Activated CD4-positive, alpha-beta memory T cell treated with anti-CD3 and anti-CD28 coated beads for 36 hours (primary cell): ENCODE results near the gene SLC2A4. TPM values are rescaled to one million over a fixed set of nuclear protein-coding genes. Genes with fewer than 3 reads are reported as not detected.
"Not testable (repeated sequence)": the region's sequence is repeated elsewhere in the genome, so short reads cannot be mapped to it uniquely, and the experiment has no call there.

ENCODE experiments used
- CTCF ChIA-PET: fragments of 350-600 bp; sonication (Branson Sonifier 250); formaldehyde crosslinking; loops from one replicate; lab custom pipeline; 2021; ENCODE audit warnings: antibody characterized with exemption, inconsistent platforms; lab: Charles Lee
- POLR2A ChIA-PET: fragments of 350-600 bp; sonication (Branson Sonifier 250); formaldehyde crosslinking; loops from one replicate; lab custom pipeline; 2021; ENCODE audit warnings: antibody characterized with exemption; lab: Charles Lee
- DNase-seq: peaks from one replicate; pipeline ENCODE4 v3.0.0-alpha.2; 2020
- H3K27ac Mint-ChIP-seq: one replicate; pipeline ENCODE4 v1.8.0; 2021; ENCODE audit warnings: mixed read lengths
- H3K27me3 Mint-ChIP-seq: one replicate; pipeline ENCODE4 v1.8.0; 2021; ENCODE audit warnings: mixed read lengths
- H3K36me3 Mint-ChIP-seq: one replicate; pipeline ENCODE4 v1.8.0; 2021; ENCODE audit warnings: mixed read lengths
- H3K4me1 Mint-ChIP-seq: one replicate; pipeline ENCODE4 v1.8.0; 2021; ENCODE audit warnings: low read depth, mixed read lengths
- H3K4me3 Mint-ChIP-seq: one replicate; pipeline ENCODE4 v1.8.0; 2021; ENCODE audit warnings: mild to moderate bottlenecking, mixed read lengths
- H3K9me3 Mint-ChIP-seq: one replicate; pipeline ENCODE4 v1.8.0; 2021; ENCODE audit warnings: mixed read lengths
- intact Hi-C: fragments of 100-400 bp; cut with micrococcal nuclease; formaldehyde crosslinking; loops from one replicate; pipeline ENCODE4 v1.15.1; 2023
- total RNA-seq, 2 experiments: library from RNA; stranded (reverse); gene quantifications; one replicate each; pipeline ENCODE4 v1.2.3, GENCODE V29; 2021

SLC2A4 gene
- total RNA-seq, 2 experiments from 2014 or later = 0.15 to 0.19 TPM

DNA sequence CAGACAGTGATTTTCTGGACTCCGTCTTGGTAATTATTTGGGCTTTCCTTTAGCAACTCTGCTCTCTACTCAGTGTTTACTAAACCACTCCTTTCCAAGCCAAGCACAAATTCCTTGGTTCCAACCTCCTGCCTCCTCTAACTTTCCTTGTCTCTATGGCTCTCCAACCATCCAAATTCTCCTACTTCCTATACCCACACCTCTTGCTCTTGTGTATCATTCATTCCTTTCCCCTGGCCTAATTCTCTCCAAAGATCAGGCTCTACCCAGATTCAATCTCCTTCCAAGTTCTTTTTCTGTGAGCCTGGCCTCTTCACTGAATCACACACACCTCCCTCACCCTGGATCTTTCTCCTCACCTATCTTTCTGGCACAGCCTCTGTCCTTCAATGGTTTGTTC, 46.5 kb downstream of the SLC2A4 start:
- CTCF ChIA-PET = interaction anchor here (0.9 to 2.3 kb wide), 2 partner anchors 17 to 47 kb away, joined by 3 to 9 read pairs; partner anchors contain the start of gene SLC2A4
- intact Hi-C loops = loop anchor here (2.0 kb wide), 1 partner anchor 23 kb away; no protein-coding TSS in a partner anchor
- no peak for DNase-seq
- peaks cover 9% of the 10 kb centered on the region for H3K36me3 Mint-ChIP-seq
- H3K27me3 Mint-ChIP-seq = no peaks in the 10 kb centered on the region
- peak overlapping the region; percentile 38 for H3K27ac Mint-ChIP-seq
- H3K4me1 Mint-ChIP-seq = peaks cover 41% of the 10 kb centered on the region
- POLR2A ChIA-PET = interaction anchor here (2.1 kb wide), 1 partner anchor 247 kb away, joined by 7 read pairs; no protein-coding TSS in a partner anchor
- no peaks in the 10 kb centered on the region for H3K9me3 Mint-ChIP-seq
- H3K4me3 Mint-ChIP-seq = peak overlapping the region; percentile 89

DNA sequence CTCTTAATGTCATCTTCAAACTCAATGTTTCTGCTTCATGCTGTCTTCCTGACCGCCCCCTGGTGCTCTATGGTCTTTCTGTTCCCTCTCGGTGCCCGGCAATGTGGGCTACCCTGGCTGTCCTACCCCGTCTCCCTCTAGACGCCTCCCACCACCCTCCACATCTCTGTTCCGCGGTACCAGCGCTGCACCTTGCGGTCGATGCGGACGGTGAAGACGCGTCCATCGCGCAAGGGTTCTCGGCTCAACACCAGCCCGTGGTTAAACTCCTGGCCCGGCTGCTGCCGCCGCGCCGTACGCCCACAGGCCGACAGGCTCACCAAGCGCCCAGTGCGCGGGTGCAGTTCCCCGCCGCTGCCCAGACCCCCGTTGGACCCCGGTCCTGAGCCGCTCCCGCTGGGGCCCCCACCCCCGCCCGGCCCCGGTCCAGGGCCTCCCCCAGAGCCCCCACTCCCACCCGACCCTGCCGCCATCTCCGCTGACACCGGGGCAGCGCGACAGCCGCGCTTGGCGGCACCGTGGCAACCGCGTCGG, 47.4 kb downstream of the SLC2A4 start, which contains the start of gene NEURL4:
Gene NEURL4 (minus strand): TSS at position 496 of the 534 bp plus-strand sequence. CDS start 23 bp downstream, at position 473.
- no peaks in the 10 kb centered on the region for H3K27me3 Mint-ChIP-seq
- peaks cover 6% of the 10 kb centered on the region for H3K36me3 Mint-ChIP-seq
- peak within 1 kb of the TSS; percentile 94 for H3K27ac Mint-ChIP-seq
- H3K4me3 Mint-ChIP-seq = peak within 1 kb of the TSS; percentile 89
- no peak for DNase-seq
- intact Hi-C loops = loop anchor here (1.0 to 2.0 kb wide), 5 partner anchors 14 to 155 kb away; partner anchors contain the start of genes EIF5A, ELP5, GPS2 and POLR2A
- H3K9me3 Mint-ChIP-seq = no peaks in the 10 kb centered on the region
- H3K4me1 Mint-ChIP-seq = peaks cover 46% of the 10 kb centered on the region
- ChIA-PET CTCF (interaction anchor here (0.6 to 2.4 kb wide), 9 partner anchors 13 to 358 kb away, joined by 3 to 11 read pairs (median 6); partner anchors contain the start of genes GPS2, SENP3, SLC2A4 and TP53), POLR2A (interaction anchor here (0.9 to 2.1 kb wide), 11 partner anchors 10 to 255 kb away, joined by 3 to 13 read pairs (median 4); partner anchors contain the start of genes CD68, MPDU1 and ZBTB4)

DNA sequence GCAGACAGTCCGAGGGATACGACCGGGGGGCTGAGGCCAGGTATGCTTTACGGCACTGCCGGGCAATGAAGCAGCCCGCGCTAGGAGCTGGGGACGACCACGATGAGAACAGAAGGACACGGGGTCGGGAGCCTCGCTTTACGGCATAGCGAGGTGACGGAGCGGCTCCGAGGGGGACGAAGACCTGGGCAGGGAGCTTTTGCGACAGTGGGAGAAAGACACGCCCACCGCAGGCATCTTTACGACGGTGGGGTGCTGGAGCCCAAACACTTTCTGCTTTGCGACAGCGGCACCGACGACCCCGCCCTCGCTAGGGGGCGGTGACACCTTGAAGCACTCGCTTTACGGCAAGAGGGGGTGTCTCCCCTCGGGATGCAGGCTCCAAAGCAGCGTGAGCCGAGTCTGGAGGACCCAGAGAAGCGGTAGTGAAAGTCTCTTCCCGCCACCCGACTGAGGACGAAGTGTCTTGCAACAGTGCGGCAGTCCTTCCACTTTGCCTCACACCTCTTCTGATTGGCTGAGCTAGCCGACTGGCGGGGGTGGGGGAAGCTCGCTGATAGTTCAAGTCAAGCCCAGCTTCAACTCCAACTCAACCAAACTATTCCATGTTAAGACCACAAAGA, 48.0 kb downstream of the SLC2A4 start:
- intact Hi-C loops = loop anchor here (1.0 to 2.0 kb wide), 5 partner anchors 14 to 155 kb away; partner anchors contain the start of genes EIF5A, ELP5, GPS2 and POLR2A
- peak; percentile 98 for DNase-seq
- H3K27ac Mint-ChIP-seq = peak overlapping the region; percentile 94
- POLR2A ChIA-PET = interaction anchor here (0.6 to 2.1 kb wide), 20 partner anchors 8 to 358 kb away, joined by 3 to 13 read pairs (median 4); partner anchors contain the start of genes CD68, MPDU1, TMEM256 and TP53
- peaks cover 41% of the 10 kb centered on the region for H3K4me1 Mint-ChIP-seq
- H3K4me3 Mint-ChIP-seq = peak overlapping the region; percentile 89
- CTCF ChIA-PET = interaction anchor here (0.6 to 2.4 kb wide), 14 partner anchors 9 to 357 kb away, joined by 3 to 11 read pairs (median 5); partner anchors contain the start of genes GPS2, SENP3, SLC2A4 and TMEM102
- peaks cover 2% of the 10 kb centered on the region for H3K36me3 Mint-ChIP-seq
- H3K9me3 Mint-ChIP-seq = no peaks in the 10 kb centered on the region
- H3K27me3 Mint-ChIP-seq = no peaks in the 10 kb centered on the region

DNA sequence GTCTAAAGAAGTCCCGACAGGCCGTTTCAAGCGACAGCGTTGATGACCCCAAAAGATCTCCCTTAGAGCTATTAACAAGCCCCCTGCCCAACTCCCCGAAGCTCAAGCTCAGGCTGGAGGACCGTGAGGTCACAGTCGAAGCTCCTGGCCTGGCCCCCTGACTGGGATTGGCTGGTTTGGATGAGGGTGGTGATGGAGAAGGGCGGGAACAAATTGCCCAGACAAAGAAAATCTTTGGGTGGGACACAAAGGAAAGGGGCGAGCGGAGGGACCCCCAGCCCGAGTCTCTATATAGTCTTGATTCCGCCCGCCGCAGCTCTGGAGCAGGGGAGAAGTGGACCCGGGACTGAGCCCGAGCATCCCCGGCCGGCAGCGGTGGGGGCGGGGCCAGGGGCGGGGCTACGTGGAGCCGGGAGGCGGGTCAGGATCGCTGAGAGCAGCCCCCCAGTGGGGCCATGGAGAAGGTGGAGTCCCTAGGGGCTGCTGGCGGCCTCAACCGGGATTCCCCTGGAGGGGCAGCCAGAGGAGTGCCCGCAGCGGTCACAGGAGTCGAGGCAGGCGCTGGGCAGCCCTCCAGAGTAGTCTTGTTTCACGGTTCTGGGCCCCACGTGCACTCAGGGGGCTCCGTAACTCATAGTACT, 48.6 kb downstream of the SLC2A4 start:
- peak overlapping the region; percentile 94 for H3K27ac Mint-ChIP-seq
- H3K4me3 Mint-ChIP-seq = peak overlapping the region; percentile 89
- peak; percentile 88 for DNase-seq
- no peaks in the 10 kb centered on the region for H3K27me3 Mint-ChIP-seq
- ChIA-PET POLR2A (interaction anchor here (0.6 to 2.1 kb wide), 19 partner anchors 8 to 357 kb away, joined by 3 to 13 read pairs (median 4); partner anchors contain the start of genes CD68, MPDU1, TMEM256 and TP53), CTCF (interaction anchor here (0.7 to 2.4 kb wide), 13 partner anchors 10 to 357 kb away, joined by 3 to 11 read pairs (median 5); partner anchors contain the start of genes GPS2, SENP3, SLC2A4 and TMEM102)
- H3K9me3 Mint-ChIP-seq = no peaks in the 10 kb centered on the region
- H3K36me3 Mint-ChIP-seq = peaks cover 2% of the 10 kb centered on the region
- intact Hi-C loops = loop anchor here (1.0 to 5.0 kb wide), 6 partner anchors 15 to 154 kb away; partner anchors contain the start of genes EIF5A, ELP5, FGF11 and GPS2
- H3K4me1 Mint-ChIP-seq = peaks cover 45% of the 10 kb centered on the region

DNA sequence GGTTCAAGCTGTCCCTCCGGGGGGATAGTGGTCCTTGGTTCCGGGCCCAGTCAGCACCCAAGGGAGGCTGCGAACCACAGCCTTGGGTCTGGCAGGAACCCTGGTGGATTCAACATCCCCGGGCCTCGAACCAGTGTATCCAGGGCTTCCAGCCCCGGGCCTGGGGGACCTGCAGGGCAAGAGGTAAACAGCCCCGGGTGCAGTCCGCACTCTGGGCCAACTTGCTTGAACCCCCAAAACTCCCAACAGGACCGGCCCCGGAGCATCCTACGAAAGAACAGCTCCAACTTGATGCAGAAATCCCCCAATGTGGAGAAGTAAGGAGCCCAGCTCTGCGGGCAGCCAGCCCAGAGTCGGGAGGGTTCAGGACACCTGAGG, 49.1 kb downstream of the SLC2A4 start:
- Mint-ChIP-seq H3K4me3 (peak overlapping the region; percentile 89), H3K36me3 (peaks cover 2% of the 10 kb centered on the region), H3K9me3 (no peaks in the 10 kb centered on the region), H3K27ac (peak overlapping the region; percentile 94), H3K4me1 (peaks cover 50% of the 10 kb centered on the region), H3K27me3 (no peaks in the 10 kb centered on the region)
- DNase-seq = no peak
- ChIA-PET POLR2A (interaction anchor here (1.0 kb wide), 1 partner anchor 9 kb away, joined by 3 read pairs; no protein-coding TSS in a partner anchor), CTCF (interaction anchor here (1.2 to 2.4 kb wide), 5 partner anchors 21 to 356 kb away, joined by 4 to 11 read pairs (median 9); partner anchors contain the start of genes SENP3, TMEM102 and TP53)
- intact Hi-C loops = loop anchor here (5.0 kb wide), 1 partner anchor 107 kb away; the partner anchor contains the start of genes FGF11 and TMEM102

DNA sequence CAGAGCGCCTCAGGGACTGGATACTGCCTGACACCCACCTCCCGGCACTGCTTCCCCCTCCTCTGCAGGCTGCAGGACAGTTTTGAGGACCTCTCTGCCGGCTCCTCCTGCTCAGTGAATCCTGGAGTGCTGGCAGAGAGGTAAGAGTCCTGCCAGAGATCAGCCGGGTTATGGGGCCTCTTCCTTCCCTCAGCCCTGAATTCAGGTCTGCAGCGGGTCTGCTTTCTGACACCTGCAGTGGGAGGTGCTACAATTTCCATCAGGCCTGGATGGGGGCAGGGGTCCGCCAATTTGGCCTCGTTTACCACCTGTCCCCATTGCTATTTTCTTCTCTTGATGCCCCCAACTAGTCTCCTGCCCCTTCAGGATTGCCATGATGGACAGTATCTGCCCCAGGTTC, 50.6 kb downstream of the SLC2A4 start:
- H3K4me1 Mint-ChIP-seq = peaks cover 59% of the 10 kb centered on the region
- CTCF ChIA-PET = no interaction called here
- H3K9me3 Mint-ChIP-seq = no peaks in the 10 kb centered on the region
- DNase-seq = no peak
- H3K27ac Mint-ChIP-seq = peak overlapping the region; percentile 83
- intact Hi-C loops = loop anchor here (5.0 kb wide), 1 partner anchor 105 kb away; the partner anchor contains the start of genes FGF11 and TMEM102
- POLR2A ChIA-PET = no interaction called here
- no peaks in the 10 kb centered on the region for H3K27me3 Mint-ChIP-seq
- H3K36me3 Mint-ChIP-seq = peaks cover 5% of the 10 kb centered on the region
- H3K4me3 Mint-ChIP-seq = peak overlapping the region; percentile 71

DNA sequence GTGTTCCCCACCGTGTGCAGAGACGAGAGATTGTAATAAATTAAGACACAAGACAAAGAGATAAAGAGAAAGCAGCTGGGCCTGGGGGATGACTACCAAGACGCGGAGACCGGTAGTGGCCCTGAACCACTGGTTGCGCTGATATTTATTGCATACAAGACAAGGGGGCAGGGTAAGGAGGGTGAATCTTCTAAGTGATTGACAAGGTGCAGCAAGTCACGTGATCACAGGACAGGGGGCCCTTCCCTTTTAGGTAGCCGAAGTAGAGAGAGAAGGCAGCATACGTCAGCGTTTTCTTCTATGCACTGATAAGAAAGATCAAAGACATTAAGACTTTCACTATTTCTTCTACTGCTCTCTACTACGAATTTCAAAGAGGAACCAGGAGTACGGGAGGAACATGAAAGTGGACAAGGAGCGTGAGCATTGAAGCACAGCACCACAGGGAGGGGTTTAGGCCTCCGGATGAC, 51.1 kb downstream of the SLC2A4 start:
- DNase-seq = peak; percentile 70
- Mint-ChIP-seq H3K4me3 (peak overlapping the region; percentile 71), H3K27ac (peak overlapping the region; percentile 83), H3K36me3 (peaks cover 10% of the 10 kb centered on the region), H3K4me1 (peaks cover 57% of the 10 kb centered on the region)
- H3K27me3 Mint-ChIP-seq, H3K9me3 Mint-ChIP-seq, CTCF ChIA-PET, POLR2A ChIA-PET: not testable (repeated sequence)
- intact Hi-C loops = loop anchor here (5.0 kb wide), 1 partner anchor 105 kb away; the partner anchor contains the start of genes FGF11 and TMEM102

DNA sequence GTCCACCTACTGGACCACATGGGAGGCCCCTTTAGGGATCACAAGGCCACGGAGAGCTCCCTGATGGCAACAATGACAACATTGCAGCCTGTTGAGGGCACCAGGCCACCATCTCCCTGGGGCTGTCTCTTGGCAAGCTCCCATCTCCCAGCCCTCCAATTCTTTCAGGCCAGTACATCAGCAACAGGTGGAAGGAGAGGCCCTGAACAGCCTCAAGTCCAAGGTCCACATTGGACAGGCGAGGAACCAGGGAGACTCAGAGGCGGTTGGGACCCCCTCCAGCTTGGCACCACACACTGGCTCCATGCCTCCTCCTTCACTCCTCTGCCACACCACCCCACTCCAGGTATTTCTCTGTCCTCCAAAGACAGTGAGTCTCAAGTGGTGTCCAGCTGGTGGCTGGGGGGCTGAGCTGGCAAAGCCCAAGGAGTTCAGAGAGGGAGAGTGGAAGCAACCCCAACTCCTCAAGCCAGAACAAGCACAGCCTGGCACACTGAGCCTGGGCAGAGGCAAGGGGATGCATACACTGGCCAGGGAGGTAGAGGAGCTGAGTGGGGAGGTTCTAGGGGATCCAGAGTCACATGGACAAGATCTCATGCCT, 53.5 kb downstream of the SLC2A4 start:
- ChIA-PET CTCF (interaction anchor here (1.0 to 4.3 kb wide), 7 partner anchors 9 to 226 kb away, joined by 3 to 30 read pairs (median 6); no protein-coding TSS in a partner anchor), POLR2A (interaction anchor here (1.0 to 3.4 kb wide), 4 partner anchors 14 to 352 kb away, joined by 3 to 34 read pairs (median 13); partner anchors contain the start of genes TMEM95 and TP53)
- Mint-ChIP-seq H3K4me3 (peak overlapping the region; percentile 23), H3K9me3 (no peaks in the 10 kb centered on the region), H3K27me3 (no peaks in the 10 kb centered on the region), H3K4me1 (peaks cover 55% of the 10 kb centered on the region), H3K27ac (peak overlapping the region; percentile 98), H3K36me3 (peaks cover 20% of the 10 kb centered on the region)
- DNase-seq = no peak
- intact Hi-C loops = loop anchor here (5.0 kb wide), 1 partner anchor 102 kb away; the partner anchor contains the start of genes FGF11 and TMEM102

DNA sequence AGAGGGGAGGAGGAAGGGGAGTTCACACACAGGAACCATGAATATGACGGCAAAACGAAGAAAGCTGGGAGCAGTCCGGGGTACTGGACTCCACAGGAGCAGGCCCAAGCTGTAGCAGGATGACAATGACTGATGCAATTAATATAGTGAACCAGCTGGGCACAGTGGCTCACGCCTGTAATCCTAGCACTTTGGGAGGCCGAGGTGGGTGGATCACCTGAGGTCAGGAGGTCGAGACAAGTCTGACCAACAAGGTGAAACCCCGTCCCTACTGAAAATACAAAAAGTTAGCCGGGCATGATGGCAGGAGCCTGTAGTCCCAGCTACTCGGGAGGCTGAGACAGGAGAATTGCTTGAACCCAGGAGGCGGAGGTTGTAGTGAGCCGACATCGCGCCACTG, 54.2 kb downstream of the SLC2A4 start:
- H3K27me3 Mint-ChIP-seq, DNase-seq, H3K9me3 Mint-ChIP-seq: not testable (repeated sequence)
- ChIA-PET POLR2A (interaction anchor here (1.0 to 3.4 kb wide), 9 partner anchors 10 to 351 kb away, joined by 3 to 34 read pairs (median 5); partner anchors contain the start of genes MPDU1, SLC16A13, TMEM95 and TP53), CTCF (interaction anchor here (1.0 to 4.3 kb wide), 9 partner anchors 10 to 225 kb away, joined by 3 to 30 read pairs (median 10); partner anchors contain the start of gene TMEM95)
- H3K4me1 Mint-ChIP-seq = peaks cover 53% of the 10 kb centered on the region
- intact Hi-C loops = loop anchor here (1.0 kb wide), 1 partner anchor 14 kb away; no protein-coding TSS in a partner anchor
- peaks cover 24% of the 10 kb centered on the region for H3K36me3 Mint-ChIP-seq
- H3K27ac Mint-ChIP-seq = peak overlapping the region; percentile 98
- H3K4me3 Mint-ChIP-seq = peak overlapping the region; percentile 91
